IMR-90 (cell line): ENCODE data around the gene UGT2B7. TPM values are rescaled to one million over a fixed set of nuclear protein-coding genes. Genes with fewer than 3 reads are reported as not detected.

Experiments used
- ATAC-seq: fragments of 200-7000 bp; cut with Tn5 transposase; 2 replicates; pipeline ENCODE4 v1.9.1; 2020; ENCODE audit warnings: low read depth, mild to moderate bottlenecking, moderate library complexity
- BruUV-seq: library from RNA; stranded (reverse); fragments of 400-500 nt; replicated peaks from 2 replicates; lab custom pipeline; 2021; lab: Mats Ljungman, UMichigan
- CTCF ChIA-PET: fragments of 300-600 bp; formaldehyde crosslinking; extraction: SDS; loops from one replicate; lab custom pipeline; 2021; ENCODE audit warnings: antibody characterized with exemption; lab: Yijun Ruan, JAX
- POLR2A ChIA-PET: fragments of 300-600 bp; sonication (Branson Sonifier 250); formaldehyde crosslinking; loops from one replicate; lab custom pipeline; 2022; ENCODE audit warnings: antibody characterized with exemption; ENCODE audit not compliant: unreplicated experiment; lab: Charles Lee
- DNase-seq: peaks from one replicate; pipeline ENCODE4 v3.0.0; 2013
- H2AFZ ChIP-seq: replicated peaks from 2 replicates; pipeline ENCODE3; 2013; ENCODE audit warnings: low read length, mild to moderate bottlenecking; ENCODE audit not compliant: poor library complexity
- H2AK5ac ChIP-seq: 2 replicates; pipeline ENCODE4 v1.6.1; 2013; ENCODE audit warnings: low read depth, low read length, inconsistent platforms
- H2AK9ac ChIP-seq: replicated peaks from 2 replicates; pipeline ENCODE3; 2013; ENCODE audit warnings: mild to moderate bottlenecking, low read depth, low read length, moderate library complexity; ENCODE audit not compliant: poor library complexity
- H2BK120ac ChIP-seq: 2 replicates; pipeline ENCODE4 v1.6.1; 2013; ENCODE audit warnings: low read depth, low read length, inconsistent platforms
- H2BK15ac ChIP-seq: 3 replicates; pipeline ENCODE4 v1.6.1; 2013; ENCODE audit warnings: low read depth, low read length, inconsistent platforms
- H2BK20ac ChIP-seq: 2 replicates; pipeline ENCODE4 v1.6.1; 2013; ENCODE audit warnings: low read depth, mild to moderate bottlenecking, inconsistent platforms, low read length, moderate library complexity
- H2BK5ac ChIP-seq: 2 replicates; pipeline ENCODE4 v1.6.1; 2013; ENCODE audit warnings: mild to moderate bottlenecking, low read depth, low read length, inconsistent platforms; ENCODE audit not compliant: poor library complexity, severe bottlenecking
- H3K14ac ChIP-seq: replicated peaks from 2 replicates; pipeline ENCODE4 v1.6.1; 2013; ENCODE audit warnings: low read depth, low read length, inconsistent platforms
- H3K18ac ChIP-seq: 2 replicates; pipeline ENCODE4 v1.6.1; 2013; ENCODE audit warnings: low read depth, low read length, control low read depth
- H3K23ac ChIP-seq: 2 replicates; pipeline ENCODE4 v1.6.1; 2013; ENCODE audit warnings: low read depth, low read length, inconsistent platforms
- H3K27ac ChIP-seq: 2 replicates; pipeline ENCODE4 v1.5.1; 2013; ENCODE audit warnings: mild to moderate bottlenecking, control low read depth, low read length; ENCODE audit not compliant: insufficient read depth
- H3K27me3 ChIP-seq: 2 replicates; pipeline ENCODE4 v1.6.1; 2013; ENCODE audit warnings: low read length; ENCODE audit not compliant: control insufficient read depth, insufficient read depth
- H3K36me3 ChIP-seq: 2 replicates; pipeline ENCODE4 v1.6.1; 2013; ENCODE audit warnings: low read length, mixed read lengths; ENCODE audit not compliant: control insufficient read depth, insufficient read depth
- H3K4ac ChIP-seq: 2 replicates; pipeline ENCODE4 v1.6.1; 2013; ENCODE audit warnings: low read depth, low read length, inconsistent platforms
- H3K4me1 ChIP-seq: 2 replicates; pipeline ENCODE4 v1.6.1; 2013; ENCODE audit warnings: low read length, mixed read lengths; ENCODE audit not compliant: control insufficient read depth, insufficient read depth
- H3K4me2 ChIP-seq: 2 replicates; pipeline ENCODE4 v1.6.1; 2013; ENCODE audit warnings: low read depth, mild to moderate bottlenecking, control low read depth, low read length, moderate library complexity
- H3K4me3 ChIP-seq: 2 replicates; pipeline ENCODE4 v1.5.1; 2013; ENCODE audit warnings: low read depth, mild to moderate bottlenecking, control low read depth, low read length, moderate library complexity; ENCODE audit not compliant: insufficient read depth
- H3K56ac ChIP-seq: 2 replicates; pipeline ENCODE4 v1.6.1; 2013; ENCODE audit warnings: low read length, inconsistent platforms; ENCODE audit not compliant: insufficient read depth; ENCODE audit errors: extremely low read depth
- H3K79me1 ChIP-seq, 2 experiments: 2 replicates each; pipeline ENCODE4 v1.6.1; 2013; ENCODE audit warnings: low read length in 2 of 2, inconsistent platforms in 1 of 2, low read depth in 1 of 2
- H3K9ac ChIP-seq: 2 replicates; pipeline ENCODE4 v1.6.1; 2013; ENCODE audit warnings: low read depth, low read length, control low read depth
- H3K9me1 ChIP-seq: 2 replicates; pipeline ENCODE4 v1.6.1; 2013; ENCODE audit warnings: low read length, inconsistent platforms; ENCODE audit not compliant: insufficient read depth
- H3K9me3 ChIP-seq: 2 replicates; pipeline ENCODE4 v1.6.1; 2013; ENCODE audit warnings: low read length; ENCODE audit not compliant: control insufficient read depth, insufficient read depth
- H4K20me1 ChIP-seq: 2 replicates; pipeline ENCODE4 v1.6.1; 2013; ENCODE audit warnings: low read length, inconsistent platforms; ENCODE audit not compliant: insufficient read depth
- H4K5ac ChIP-seq: 2 replicates; pipeline ENCODE4 v1.6.1; 2013; ENCODE audit warnings: mild to moderate bottlenecking, low read depth, low read length, control low read depth
- H4K8ac ChIP-seq, 2 experiments: 2 replicates each; pipeline ENCODE4 v1.6.1; 2013; ENCODE audit warnings: low read depth in 2 of 2, low read length in 2 of 2, control low read depth in 1 of 2, inconsistent platforms in 1 of 2
- H4K91ac ChIP-seq: 2 replicates; pipeline ENCODE4 v1.6.1; 2013; ENCODE audit warnings: low read depth, low read length, inconsistent platforms; ENCODE audit not compliant: insufficient read depth
- CEBPB ChIP-seq: IDR thresholded peaks from 2 replicates; pipeline ENCODE4 v1.6.1; 2012; ENCODE audit warnings: low read depth, low read length, improper control_type of control experiment
- CHD1 ChIP-seq: IDR thresholded peaks from 2 replicates; pipeline ENCODE4 v1.6.1; 2012; ENCODE audit warnings: low read depth, low read length, improper control_type of control experiment
- CTCF ChIP-seq: conservative IDR thresholded peaks from 2 replicates; pipeline ENCODE4 v1.5.1; 2012; ENCODE audit warnings: mild to moderate bottlenecking, low read depth, low read length, improper control_type of control experiment
- ELK1 ChIP-seq: fragments of 150-350 bp; IDR thresholded peaks from 2 replicates; pipeline ENCODE4 v1.6.1; 2016; ENCODE audit warnings: low read depth, mild to moderate bottlenecking, low read length, moderate library complexity, borderline replicate concordance
- MXI1 ChIP-seq: IDR thresholded peaks from 2 replicates; pipeline ENCODE4 v1.6.1; 2012; ENCODE audit warnings: low read depth, mild to moderate bottlenecking, low read length, moderate library complexity, borderline replicate concordance
- RAD21 ChIP-seq: IDR thresholded peaks from 2 replicates; pipeline ENCODE4 v1.6.1; 2012; ENCODE audit warnings: low read length, improper control_type of control experiment
- RFX5 ChIP-seq: IDR thresholded peaks from 2 replicates; pipeline ENCODE4 v1.8.0; 2012; ENCODE audit warnings: low read depth, mild to moderate bottlenecking, low read length, moderate library complexity
- USF2 ChIP-seq: fragments of 150-350 bp; IDR thresholded peaks from 2 replicates; pipeline ENCODE4 v1.6.1; 2017; ENCODE audit warnings: mild to moderate bottlenecking, antibody characterized with exemption, low read length, low read depth
- WGBS, 2 experiments: methylation state at CpG; one replicate each; pipeline versions ENCODE4 v1.1.5 to v1.1.7; 2013; ENCODE audit warnings: missing lambda C conversion rate in 2 of 2; ENCODE audit not compliant: insufficient read length in 1 of 2; ENCODE audit errors: extremely low coverage in 2 of 2; 5-methylcytosine and 5-hydroxymethylcytosine counted together
- dilution Hi-C: fragments of 300-500 bp; cut with HindIII; formaldehyde crosslinking; loops from one replicate; pipeline ENCODE4 v1.14.3; 2018; ENCODE audit warnings: low sequenced_read_pairs; ENCODE audit not compliant: unreplicated experiment
- in situ Hi-C: fragments of 300-500 bp; cut with MboI; formaldehyde crosslinking; loops from 3 replicates; pipeline ENCODE4 v1.14.3; 2019; ENCODE audit warnings: low sequenced_read_pairs, inconsistent platforms, mixed read lengths
- intact Hi-C: fragments of 100-400 bp; cut with micrococcal nuclease; formaldehyde crosslinking; loops from 2 replicates; pipeline ENCODE4 v1.10.0; 2022
- polyA plus RNA-seq, 3 experiments: library from polyadenylated mRNA; depleted of rRNA; stranded (reverse); fragments of >200 nt; gene quantifications; 2 replicates each; pipeline ENCODE4 v1.2.3, GENCODE V29; 2012; ENCODE audit warnings: low replicate concordance in 1 of 3
- total RNA-seq: library from RNA; depleted of rRNA; stranded (reverse); fragments of >200 nt; gene quantifications from 2 replicates; pipeline ENCODE4 v1.2.3, GENCODE V29; 2012

UGT2B7 gene
- total and polyA plus RNA-seq, 2 of the 4 experiments (the other 2 are of a cell fraction), result 0.10 TPM; not detected in 1

DNA sequence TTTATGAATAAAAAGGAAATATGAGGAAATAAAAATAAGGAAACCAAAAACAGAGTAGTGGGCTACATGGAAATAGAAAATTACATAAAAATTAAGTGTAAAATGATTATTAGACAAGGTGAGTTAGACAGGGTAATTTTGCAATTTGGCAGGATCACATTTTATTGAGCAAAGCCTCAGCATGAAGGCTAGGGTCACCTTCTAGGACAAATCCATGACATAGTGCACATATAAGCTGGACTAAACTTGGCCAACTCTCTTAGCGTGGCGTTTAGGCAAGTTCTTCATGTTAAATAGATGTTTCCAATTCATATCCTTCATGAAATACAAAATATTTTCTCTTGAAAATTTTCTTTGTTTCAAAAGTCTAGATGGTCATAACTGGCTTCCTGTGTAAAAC lies 25.7 kb upstream of the UGT2B7 start:
- intact Hi-C loops, result loop anchor here (5.0 kb wide), 1 partner anchor 52 kb away; no protein-coding TSS in a partner anchor
- ChIA-PET CTCF (no interaction called here), POLR2A (no interaction called here)
- no peak overlapping the region for H2BK15ac ChIP-seq
- H2AFZ ChIP-seq, result no peak overlapping the region
- H3K27ac ChIP-seq, result no peak overlapping the region
- H3K18ac ChIP-seq, result no peak overlapping the region
- no TSS peak for BruUV-seq
- no peaks in the 10 kb centered on the region for H4K20me1 ChIP-seq
- no peaks in the 10 kb centered on the region for H3K4me1 ChIP-seq
- H3K9me1 ChIP-seq, result no peaks in the 10 kb centered on the region
- no peak overlapping the region for H3K4me3 ChIP-seq
- H2BK20ac ChIP-seq, result no peak overlapping the region
- H2AK9ac ChIP-seq, result no peak overlapping the region
- no peak overlapping the region for H3K14ac ChIP-seq
- no peak overlapping the region for H4K5ac ChIP-seq
- no peak overlapping the region for H2BK120ac ChIP-seq
- no peak overlapping the region for H3K56ac ChIP-seq
- no peaks in the 10 kb centered on the region for H3K36me3 ChIP-seq
- H3K9me3 ChIP-seq, result no peaks in the 10 kb centered on the region
- H3K79me1 ChIP-seq, result no peaks in the 10 kb centered on the region
- no peak overlapping the region for H2BK5ac ChIP-seq
- ATAC-seq (no peak), DNase-seq (no peak)
- H3K4ac ChIP-seq, result no peak overlapping the region
- H3K9ac ChIP-seq, result no peak overlapping the region
- H4K91ac ChIP-seq, result no peak overlapping the region
- TF ChIP-seq USF2, result no peak
- TF ChIP-seq RFX5, result no peak
- TF ChIP-seq ELK1, result no peak
- no peak for TF ChIP-seq MXI1
- no peak for TF ChIP-seq CEBPB
- no peak for TF ChIP-seq CTCF
- TF ChIP-seq CHD1, result no peak
- no peak for TF ChIP-seq RAD21
- no CpG with 5 or more reads among the region's 2 CpGs for WGBS, 2 experiments
- H4K8ac ChIP-seq, result no peak overlapping the region
- H3K23ac ChIP-seq, result no peak overlapping the region
- no peaks in the 10 kb centered on the region for H3K27me3 ChIP-seq
- no peak overlapping the region for H3K4me2 ChIP-seq
- dilution Hi-C loops, result no loop called here
- no peak overlapping the region for H2AK5ac ChIP-seq
- in situ Hi-C loops, result no loop called here
